Measurements from ENCODE around the gene GPR34.

GPR34 gene

DNA sequence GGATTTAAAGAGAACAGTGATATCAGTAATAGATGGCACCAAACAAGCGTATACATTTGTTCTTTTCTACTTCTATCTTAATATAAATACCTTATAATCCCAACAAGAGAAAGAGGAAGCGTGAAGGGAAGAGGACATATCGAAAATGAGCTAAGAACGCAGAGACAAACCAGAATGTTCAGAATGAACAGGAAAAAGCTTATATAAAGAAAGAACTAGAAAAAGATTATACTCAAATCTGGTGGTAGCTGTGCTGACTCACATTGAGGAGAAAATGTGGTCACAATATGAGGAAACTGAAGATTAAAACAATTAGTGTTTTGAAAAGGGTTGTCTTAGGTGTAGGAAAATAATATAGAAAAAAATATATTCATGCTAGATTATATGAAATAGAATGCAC is 2.0 kb upstream of the GPR34 start:
- Histone ChIP-seq H3K9me2 (replicated peaks; ENCODE audit: control insufficient read depth, low read length) (no peaks in the 10 kb centered on the region), H3F3A (ENCODE audit: control insufficient read depth, insufficient read depth) (no peaks in the 10 kb centered on the region), H3K4me2 (ENCODE audit: low read length) (peak overlapping the region; percentile 30; the same call in 1 of the 2 replicates), H3K27ac (ENCODE audit: low read depth, low read length) (no peak overlapping the region), H3K4me3 (ENCODE audit: low read length) (no peak overlapping the region), H3K79me2 (ENCODE audit: control insufficient read depth, low read length) (no peaks in the 10 kb centered on the region), H3K36me3 (ENCODE audit: control insufficient read depth, low read length) (no peaks in the 10 kb centered on the region), H4K20me1 (ENCODE audit: control insufficient read depth, insufficient read depth, low read depth, low read length) (no peaks in the 10 kb centered on the region), H3K4me1 (ENCODE audit: control insufficient read depth, low read length) (peaks cover 23% of the 10 kb centered on the region), H3K9me3 (ENCODE audit: control insufficient read depth, insufficient read depth, low read length) (no peaks in the 10 kb centered on the region), H3K27me3 (ENCODE audit: control insufficient read depth, low read length) (no peaks in the 10 kb centered on the region)
- TF ChIP-seq, protein P1, sequence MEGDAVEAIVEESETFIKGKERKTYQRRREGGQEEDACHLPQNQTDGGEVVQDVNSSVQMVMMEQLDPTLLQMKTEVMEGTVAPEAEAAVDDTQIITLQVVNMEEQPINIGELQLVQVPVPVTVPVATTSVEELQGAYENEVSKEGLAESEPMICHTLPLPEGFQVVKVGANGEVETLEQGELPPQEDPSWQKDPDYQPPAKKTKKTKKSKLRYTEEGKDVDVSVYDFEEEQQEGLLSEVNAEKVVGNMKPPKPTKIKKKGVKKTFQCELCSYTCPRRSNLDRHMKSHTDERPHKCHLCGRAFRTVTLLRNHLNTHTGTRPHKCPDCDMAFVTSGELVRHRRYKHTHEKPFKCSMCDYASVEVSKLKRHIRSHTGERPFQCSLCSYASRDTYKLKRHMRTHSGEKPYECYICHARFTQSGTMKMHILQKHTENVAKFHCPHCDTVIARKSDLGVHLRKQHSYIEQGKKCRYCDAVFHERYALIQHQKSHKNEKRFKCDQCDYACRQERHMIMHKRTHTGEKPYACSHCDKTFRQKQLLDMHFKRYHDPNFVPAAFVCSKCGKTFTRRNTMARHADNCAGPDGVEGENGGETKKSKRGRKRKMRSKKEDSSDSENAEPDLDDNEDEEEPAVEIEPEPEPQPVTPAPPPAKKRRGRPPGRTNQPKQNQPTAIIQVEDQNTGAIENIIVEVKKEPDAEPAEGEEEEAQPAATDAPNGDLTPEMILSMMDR (IDR thresholded peaks at IDR 0.05; ENCODE audit: low read depth, low read length, poor library complexity, severe bottlenecking) = no peak
- no peak for TF ChIP-seq EZH2phosphoT487 (IDR thresholded peaks at IDR 0.05; ENCODE audit: borderline replicate concordance, low read length)

DNA sequence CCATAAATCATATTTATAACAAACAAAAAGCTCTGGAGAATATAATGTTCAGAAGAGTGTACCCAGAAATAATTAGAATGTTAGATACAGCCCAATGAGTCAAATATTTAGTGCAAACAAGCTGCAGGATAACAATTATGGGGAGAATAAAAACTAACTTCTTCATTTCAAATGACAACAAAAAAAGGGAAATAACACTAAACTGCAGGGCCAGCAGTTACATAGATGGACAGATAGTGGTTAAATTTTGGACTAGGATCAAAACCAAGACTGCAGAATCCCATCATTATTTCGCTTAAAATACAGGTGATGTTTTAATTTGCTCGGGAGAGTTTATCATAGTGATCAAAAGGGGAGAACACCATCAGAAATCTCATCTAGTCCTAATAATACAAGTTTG is 617 bp upstream of the GPR34 start:
- H3K27ac ChIP-seq (ENCODE audit: low read depth, low read length) = no peak overlapping the region
- H3K4me1 ChIP-seq (ENCODE audit: control insufficient read depth, low read length) = peaks cover 23% of the 10 kb centered on the region
- no peaks in the 10 kb centered on the region for H3K9me2 ChIP-seq (replicated peaks; ENCODE audit: control insufficient read depth, low read length)
- TF ChIP-seq, protein P1 (IDR thresholded peaks at IDR 0.05; ENCODE audit: low read depth, low read length, poor library complexity, severe bottlenecking) = no peak
- TF ChIP-seq EZH2phosphoT487 (IDR thresholded peaks at IDR 0.05; ENCODE audit: borderline replicate concordance, low read length) = no peak
- H3K9me3 ChIP-seq (ENCODE audit: control insufficient read depth, insufficient read depth, low read length) = no peaks in the 10 kb centered on the region
- no peaks in the 10 kb centered on the region for H3K27me3 ChIP-seq (ENCODE audit: control insufficient read depth, low read length)
- no peak overlapping the region for H3K4me3 ChIP-seq (ENCODE audit: low read length)
- H3K36me3 ChIP-seq (ENCODE audit: control insufficient read depth, low read length) = no peaks in the 10 kb centered on the region
- no peaks in the 10 kb centered on the region for H4K20me1 ChIP-seq (ENCODE audit: control insufficient read depth, insufficient read depth, low read depth, low read length)
- H3K79me2 ChIP-seq (ENCODE audit: control insufficient read depth, low read length) = no peaks in the 10 kb centered on the region
- no peaks in the 10 kb centered on the region for H3F3A ChIP-seq (ENCODE audit: control insufficient read depth, insufficient read depth)
- H3K4me2 ChIP-seq (ENCODE audit: low read length) = peak overlapping the region; percentile 11; the same call in 1 of the 2 replicates

DNA sequence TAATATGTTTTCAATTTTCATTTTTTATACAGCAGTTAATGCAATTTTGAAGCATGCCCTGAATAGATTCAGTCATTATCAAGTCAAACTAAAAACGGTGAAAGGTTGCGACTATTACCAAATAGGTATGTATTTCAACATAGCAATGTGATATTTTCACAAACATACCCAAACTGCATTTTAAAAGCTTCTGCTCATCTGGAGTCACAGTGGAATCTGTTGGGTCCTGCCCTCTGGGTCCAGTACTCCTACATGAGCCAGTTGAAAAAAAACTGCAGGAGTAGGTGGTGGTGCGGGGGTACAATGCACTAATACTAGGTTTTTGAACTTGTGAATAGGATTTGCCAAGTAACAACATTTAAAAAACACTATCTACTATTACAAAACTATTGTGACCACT is 938 bp downstream of the GPR34 start:
- H3K4me2 ChIP-seq (ENCODE audit: low read length) = no peak overlapping the region
- no peaks in the 10 kb centered on the region for H3K27me3 ChIP-seq (ENCODE audit: control insufficient read depth, low read length)
- no peaks in the 10 kb centered on the region for H3F3A ChIP-seq (ENCODE audit: control insufficient read depth, insufficient read depth)
- H3K9me3 ChIP-seq (ENCODE audit: control insufficient read depth, insufficient read depth, low read length) = no peaks in the 10 kb centered on the region
- no peaks in the 10 kb centered on the region for H3K36me3 ChIP-seq (ENCODE audit: control insufficient read depth, low read length)
- H3K27ac ChIP-seq (ENCODE audit: low read depth, low read length) = no peak overlapping the region
- H3K4me1 ChIP-seq (ENCODE audit: control insufficient read depth, low read length) = peaks cover 23% of the 10 kb centered on the region
- no peaks in the 10 kb centered on the region for H3K9me2 ChIP-seq (replicated peaks; ENCODE audit: control insufficient read depth, low read length)
- no peaks in the 10 kb centered on the region for H4K20me1 ChIP-seq (ENCODE audit: control insufficient read depth, insufficient read depth, low read depth, low read length)
- H3K4me3 ChIP-seq (ENCODE audit: low read length) = no peak overlapping the region
- TF ChIP-seq, protein P1 (IDR thresholded peaks at IDR 0.05; ENCODE audit: low read depth, low read length, poor library complexity, severe bottlenecking) = no peak
- TF ChIP-seq EZH2phosphoT487 (IDR thresholded peaks at IDR 0.05; ENCODE audit: borderline replicate concordance, low read length) = no peak
- no peaks in the 10 kb centered on the region for H3K79me2 ChIP-seq (ENCODE audit: control insufficient read depth, low read length)
